NCI-H82 treated with DMSO at 0.1 percent for 48 hours (cell line): ENCODE results near the gene RNF2.
"Not testable (repeated sequence)": the region's sequence is repeated elsewhere in the genome, so short reads cannot be mapped to it uniquely, and the experiment has no call there.

Source experiments
- DNase-seq: peaks from one replicate; lab custom pipeline; 2025; ENCODE audit not compliant: unreplicated experiment; lab: John Stamatoyannopoulos, UW

The RNF2 gene

GRCh38 chr1:185049670-185050069 lies 4.3 kb downstream of the RNF2 start:
- DNase-seq, result no peak

GRCh38 chr1:185050823-185051451 lies 5.6 kb downstream of the RNF2 start:
- DNase-seq, result peak; percentile 81

- no peak for DNase-seq
These were observed 7.8 kb downstream of the RNF2 start for GRCh38 chr1:185053204-185053603.

GRCh38 chr1:185054365-185055060 lies 9.2 kb downstream of the RNF2 start:
- DNase-seq, result no peak

GRCh38 chr1:185058110-185058509 lies 12.8 kb downstream of the RNF2 start:
- no peak for DNase-seq

GRCh38 chr1:185058876-185059275 lies 13.5 kb downstream of the RNF2 start:
- no peak for DNase-seq

GRCh38 chr1:185059950-185060571 lies 14.7 kb downstream of the RNF2 start:
- no peak for DNase-seq

GRCh38 chr1:185062710-185063370 lies 17.5 kb downstream of the RNF2 start:
- no peak for DNase-seq

GRCh38 chr1:185063719-185064118 lies 18.4 kb downstream of the RNF2 start:
- peak; percentile 86 for DNase-seq

GRCh38 chr1:185065006-185065405 lies 19.6 kb downstream of the RNF2 start:
- DNase-seq, result not testable (repeated sequence)

- DNase-seq, result no peak
These were observed 20.8 kb downstream of the RNF2 start for GRCh38 chr1:185066181-185066580.

- no peak for DNase-seq
These were observed 23.0 kb downstream of the RNF2 start for GRCh38 chr1:185068341-185068740.

- DNase-seq, result peak; percentile 34
These were observed 23.9 kb downstream of the RNF2 start for GRCh38 chr1:185069202-185069772.

GRCh38 chr1:185070051-185070450 lies 24.7 kb downstream of the RNF2 start:
- DNase-seq, result no peak

- no peak for DNase-seq
These were observed 28.4 kb downstream of the RNF2 start for GRCh38 chr1:185073725-185074124.

- no peak for DNase-seq
These were observed 28.9 kb downstream of the RNF2 start for GRCh38 chr1:185074307-185074706.

- no peak for DNase-seq
These were observed 30.1 kb downstream of the RNF2 start for GRCh38 chr1:185075476-185075875.

- no peak for DNase-seq
These were observed 32.0 kb downstream of the RNF2 start for GRCh38 chr1:185077374-185077773.

GRCh38 chr1:185080422-185080821 lies 35.1 kb downstream of the RNF2 start:
- no peak for DNase-seq

GRCh38 chr1:185083818-185084217 lies 38.5 kb downstream of the RNF2 start:
- no peak for DNase-seq

GRCh38 chr1:185087101-185087500 lies 41.7 kb downstream of the RNF2 start:
- DNase-seq, result no peak
